Measurements from ENCODE around the gene LDLRAD3. TPM values are rescaled to one million over a fixed set of nuclear protein-coding genes. Genes with fewer than 3 reads are reported as not detected.

Gene LDLRAD3
- total RNA-seq, 1 experiment from 2014 or later, result 55.7 TPM

DNA sequence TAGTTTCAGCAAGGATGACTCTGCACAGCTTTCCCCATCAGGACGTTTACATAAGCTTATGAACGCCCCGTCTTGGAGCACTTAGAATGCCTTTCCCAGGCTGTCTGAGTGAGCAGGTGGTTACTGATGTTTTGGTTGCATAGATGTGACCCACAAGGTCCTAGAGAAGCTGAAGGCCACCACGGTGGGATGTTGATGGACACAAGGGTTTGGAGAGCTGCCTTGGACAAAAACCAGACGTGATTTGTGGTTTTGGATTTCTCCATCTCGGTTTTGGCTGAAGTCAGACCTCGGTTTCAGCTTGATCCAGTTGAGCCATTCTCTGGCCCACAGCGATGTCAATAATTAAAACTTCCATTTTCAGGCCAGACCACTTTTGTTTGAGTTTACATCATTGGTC, 151.9 kb downstream of the LDLRAD3 start:
- H3K4me3 Mint-ChIP-seq (ENCODE audit: unreplicated experiment), result no peak overlapping the region
- POLR2A ChIA-PET, result interaction anchor here (1.3 kb wide), 1 partner anchor 10 kb away, joined by 5 read pairs; no protein-coding TSS in a partner anchor
- no TSS peak for BruUV-seq (replicated peaks)

DNA sequence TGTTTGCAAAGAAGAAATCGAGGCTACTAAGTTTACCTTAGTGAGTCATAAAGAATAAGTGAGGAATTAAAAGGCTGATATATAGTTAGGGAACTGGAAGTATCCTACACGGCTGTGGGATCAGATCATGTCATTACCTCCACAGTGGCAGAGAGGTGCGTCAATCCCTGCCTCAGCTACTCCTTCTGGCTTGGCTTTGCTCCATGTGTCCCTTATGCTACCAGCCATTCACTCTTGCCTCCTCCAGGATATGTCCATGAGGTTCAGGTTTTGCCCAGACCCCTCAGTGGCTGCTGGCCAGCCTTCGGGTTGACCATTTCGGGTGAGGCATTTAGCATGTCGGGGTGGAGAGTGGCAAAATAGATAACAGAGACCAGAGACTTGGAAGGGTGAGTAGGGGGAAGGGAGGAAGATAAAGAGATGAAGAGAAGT, 153.4 kb downstream of the LDLRAD3 start:
- no TSS peak for BruUV-seq (replicated peaks)
- H3K9me3 Mint-ChIP-seq (ENCODE audit: unreplicated experiment), result no peaks in the 10 kb centered on the region
- peaks cover 91% of the 10 kb centered on the region for H3K36me3 Mint-ChIP-seq (ENCODE audit: insufficient read depth, unreplicated experiment)
- TF ChIP-seq, protein P1, sequence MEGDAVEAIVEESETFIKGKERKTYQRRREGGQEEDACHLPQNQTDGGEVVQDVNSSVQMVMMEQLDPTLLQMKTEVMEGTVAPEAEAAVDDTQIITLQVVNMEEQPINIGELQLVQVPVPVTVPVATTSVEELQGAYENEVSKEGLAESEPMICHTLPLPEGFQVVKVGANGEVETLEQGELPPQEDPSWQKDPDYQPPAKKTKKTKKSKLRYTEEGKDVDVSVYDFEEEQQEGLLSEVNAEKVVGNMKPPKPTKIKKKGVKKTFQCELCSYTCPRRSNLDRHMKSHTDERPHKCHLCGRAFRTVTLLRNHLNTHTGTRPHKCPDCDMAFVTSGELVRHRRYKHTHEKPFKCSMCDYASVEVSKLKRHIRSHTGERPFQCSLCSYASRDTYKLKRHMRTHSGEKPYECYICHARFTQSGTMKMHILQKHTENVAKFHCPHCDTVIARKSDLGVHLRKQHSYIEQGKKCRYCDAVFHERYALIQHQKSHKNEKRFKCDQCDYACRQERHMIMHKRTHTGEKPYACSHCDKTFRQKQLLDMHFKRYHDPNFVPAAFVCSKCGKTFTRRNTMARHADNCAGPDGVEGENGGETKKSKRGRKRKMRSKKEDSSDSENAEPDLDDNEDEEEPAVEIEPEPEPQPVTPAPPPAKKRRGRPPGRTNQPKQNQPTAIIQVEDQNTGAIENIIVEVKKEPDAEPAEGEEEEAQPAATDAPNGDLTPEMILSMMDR (IDR thresholded peaks at IDR 0.05; ENCODE audit: unreplicated experiment), result no peak
- H3K27ac Mint-ChIP-seq (ENCODE audit: low read depth, unreplicated experiment), result no peak overlapping the region
- H3K27me3 Mint-ChIP-seq (ENCODE audit: insufficient read depth, unreplicated experiment), result no peaks in the 10 kb centered on the region
- POLR2A ChIA-PET, result interaction anchor here (1.3 kb wide), 1 partner anchor 11 kb away, joined by 5 read pairs; no protein-coding TSS in a partner anchor
- no peak for DNase-seq (ENCODE audit: unreplicated experiment)
- H3K4me3 Mint-ChIP-seq (ENCODE audit: unreplicated experiment), result no peak overlapping the region
- intact Hi-C loops (cut with micrococcal nuclease), result no loop called here
- H3K4me1 Mint-ChIP-seq (ENCODE audit: insufficient read depth, unreplicated experiment), result no peaks in the 10 kb centered on the region
- CTCF ChIA-PET, result interaction anchor here (1.5 kb wide), 1 partner anchor 55 kb away, joined by 4 read pairs; no protein-coding TSS in a partner anchor

More for the DNA sequence above, 151.9 kb downstream of the LDLRAD3 start:
- no peaks in the 10 kb centered on the region for H3K27me3 Mint-ChIP-seq (ENCODE audit: insufficient read depth, unreplicated experiment)
- DNase-seq (ENCODE audit: unreplicated experiment), result no peak
- H3K4me1 Mint-ChIP-seq (ENCODE audit: insufficient read depth, unreplicated experiment), result no peaks in the 10 kb centered on the region
- peaks cover 89% of the 10 kb centered on the region for H3K36me3 Mint-ChIP-seq (ENCODE audit: insufficient read depth, unreplicated experiment)
- intact Hi-C loops (cut with micrococcal nuclease), result no loop called here
- H3K9me3 Mint-ChIP-seq (ENCODE audit: unreplicated experiment), result no peaks in the 10 kb centered on the region
- H3K27ac Mint-ChIP-seq (ENCODE audit: low read depth, unreplicated experiment), result no peak overlapping the region
- CTCF ChIA-PET, result interaction anchor here (0.7 to 1.1 kb wide), 2 partner anchors 398 to 632 kb away, joined by 3 read pairs; no protein-coding TSS in a partner anchor
- TF ChIP-seq, protein P1 (IDR thresholded peaks at IDR 0.05; ENCODE audit: unreplicated experiment), result no peak

DNA sequence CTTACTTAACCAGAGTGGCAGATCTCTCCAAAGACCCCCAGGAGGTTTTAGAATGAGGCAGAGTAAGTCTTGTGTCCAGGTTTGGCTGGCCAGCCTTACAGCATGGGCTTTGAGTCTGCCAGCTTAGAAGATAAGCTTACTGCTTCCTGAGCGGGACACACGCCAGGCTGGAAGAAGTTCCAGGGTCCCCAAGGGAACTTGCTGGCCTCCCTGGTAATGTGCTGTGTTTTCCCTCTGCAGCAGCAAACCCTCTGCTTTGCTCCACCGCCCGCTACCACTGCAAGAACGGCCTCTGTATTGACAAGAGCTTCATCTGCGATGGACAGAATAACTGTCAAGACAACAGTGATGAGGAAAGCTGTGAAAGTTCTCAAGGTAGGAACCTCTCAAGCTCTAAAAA, 154.2 kb downstream of the LDLRAD3 start:
- DNase-seq (ENCODE audit: unreplicated experiment), result no peak
- intact Hi-C loops (cut with micrococcal nuclease), result no loop called here
- Mint-ChIP-seq H3K4me3 (ENCODE audit: unreplicated experiment) (no peak overlapping the region), H3K9me3 (ENCODE audit: unreplicated experiment) (no peaks in the 10 kb centered on the region), H3K27ac (ENCODE audit: low read depth, unreplicated experiment) (no peak overlapping the region), H3K4me1 (ENCODE audit: insufficient read depth, unreplicated experiment) (no peaks in the 10 kb centered on the region), H3K36me3 (ENCODE audit: insufficient read depth, unreplicated experiment) (peaks cover 91% of the 10 kb centered on the region), H3K27me3 (ENCODE audit: insufficient read depth, unreplicated experiment) (no peaks in the 10 kb centered on the region)
- TF ChIP-seq, protein P1 (IDR thresholded peaks at IDR 0.05; ENCODE audit: unreplicated experiment), result no peak
- ChIA-PET POLR2A (interaction anchor here (1.0 to 1.2 kb wide), 2 partner anchors 11 to 435 kb away, joined by 3 read pairs; partner anchors contain the start of gene TRIM44), CTCF (no interaction called here)
- no TSS peak for BruUV-seq (replicated peaks)

DNA sequence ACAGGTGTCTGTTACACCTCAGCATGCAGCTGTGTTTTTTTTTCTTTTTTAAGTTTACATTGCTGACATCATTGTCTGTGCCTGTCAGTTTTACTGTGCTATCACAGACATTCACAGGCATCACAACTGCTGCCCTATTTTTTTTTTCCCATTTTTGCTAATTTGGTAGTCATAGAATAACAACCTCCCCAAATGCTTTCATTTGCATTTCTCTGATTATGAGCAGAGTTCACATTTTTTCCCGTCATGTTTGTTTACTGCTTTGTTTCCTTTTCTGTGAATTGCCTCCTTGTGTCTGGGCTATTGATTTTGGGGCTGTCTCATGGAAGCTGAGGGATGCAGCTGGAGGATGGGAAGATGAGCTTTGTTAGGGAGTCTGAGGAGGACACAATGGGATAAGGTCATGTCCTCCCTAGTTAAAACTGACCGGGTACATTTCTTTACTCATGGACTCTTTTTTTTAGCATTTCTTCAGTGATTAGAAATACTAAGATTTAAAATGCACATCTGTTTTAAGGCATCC, 155.1 kb downstream of the LDLRAD3 start:
- DNase-seq (ENCODE audit: unreplicated experiment), result no peak
- TF ChIP-seq, protein P1 (IDR thresholded peaks at IDR 0.05; ENCODE audit: unreplicated experiment), result no peak
- Mint-ChIP-seq H3K4me3 (ENCODE audit: unreplicated experiment) (no peak overlapping the region), H3K4me1 (ENCODE audit: insufficient read depth, unreplicated experiment) (no peaks in the 10 kb centered on the region), H3K27ac (ENCODE audit: low read depth, unreplicated experiment) (no peak overlapping the region), H3K9me3 (ENCODE audit: unreplicated experiment) (no peaks in the 10 kb centered on the region), H3K27me3 (ENCODE audit: insufficient read depth, unreplicated experiment) (no peaks in the 10 kb centered on the region), H3K36me3 (ENCODE audit: insufficient read depth, unreplicated experiment) (peaks cover 91% of the 10 kb centered on the region)
- ChIA-PET POLR2A (interaction anchor here (1.0 to 1.2 kb wide), 2 partner anchors 11 to 436 kb away, joined by 3 read pairs; partner anchors contain the start of gene TRIM44), CTCF (interaction anchor here (0.6 kb wide), 1 partner anchor 985 kb away, joined by 3 read pairs; no protein-coding TSS in a partner anchor)
- no TSS peak for BruUV-seq (replicated peaks)
- intact Hi-C loops (cut with micrococcal nuclease), result no loop called here
